Endodermal cell (in vitro differentiated cells): ENCODE measurements around the gene PWWP2B. TPM values are rescaled to one million over a fixed set of nuclear protein-coding genes. Genes with fewer than 3 reads are reported as not detected.

Experiments used
- DNase-seq: peaks from one replicate; pipeline ENCODE4 v3.0.0-alpha.2; 2017
- H3K27ac ChIP-seq: 2 replicates; pipeline ENCODE4 v1.5.1; 2013; ENCODE audit warnings: mild to moderate bottlenecking, low read depth, low read length, moderate library complexity
- H3K27me3 ChIP-seq: 2 replicates; pipeline ENCODE4 v1.6.1; 2013; ENCODE audit warnings: mild to moderate bottlenecking, low read length, moderate library complexity; ENCODE audit not compliant: insufficient read depth, control insufficient read depth, poor library complexity, severe bottlenecking
- H3K36me3 ChIP-seq: 2 replicates; pipeline ENCODE4 v1.7.0; 2013; ENCODE audit warnings: mild to moderate bottlenecking, low read length, moderate library complexity; ENCODE audit not compliant: control insufficient read depth, insufficient read depth
- H3K4me1 ChIP-seq: one replicate; pipeline ENCODE4 v1.7.0; 2013; ENCODE audit warnings: low read length; ENCODE audit not compliant: control insufficient read depth, insufficient read depth
- H3K4me3 ChIP-seq: 2 replicates; pipeline ENCODE4 v1.5.1; 2013; ENCODE audit warnings: mild to moderate bottlenecking, low read length, moderate library complexity
- H3K9ac ChIP-seq: 2 replicates; pipeline ENCODE4 v1.6.1; 2013; ENCODE audit warnings: mild to moderate bottlenecking, low read length, moderate library complexity; ENCODE audit not compliant: poor library complexity, severe bottlenecking; ENCODE audit errors: extremely low read depth
- H3K9me3 ChIP-seq: 2 replicates; pipeline ENCODE4 v1.6.1; 2013; ENCODE audit warnings: mild to moderate bottlenecking, low read length, moderate library complexity; ENCODE audit not compliant: control insufficient read depth
- H3K27ac Mint-ChIP-seq: 2 replicates; pipeline ENCODE4 v1.8.0; 2020; ENCODE audit warnings: mixed read lengths
- H3K27me3 Mint-ChIP-seq: 2 replicates; pipeline ENCODE4 v1.8.0; 2021; ENCODE audit warnings: mild to moderate bottlenecking, mixed read lengths; ENCODE audit not compliant: insufficient read depth
- H3K36me3 Mint-ChIP-seq: 2 replicates; pipeline ENCODE4 v1.8.0; 2020; ENCODE audit warnings: low read depth, mixed read lengths
- H3K4me1 Mint-ChIP-seq: 2 replicates; pipeline ENCODE4 v1.8.0; 2020; ENCODE audit warnings: mixed read lengths
- H3K4me3 Mint-ChIP-seq: 2 replicates; pipeline ENCODE4 v1.8.0; 2020; ENCODE audit warnings: mild to moderate bottlenecking, moderate library complexity, mixed read lengths
- H3K9me3 Mint-ChIP-seq: 2 replicates; pipeline ENCODE4 v1.8.0; 2020; ENCODE audit warnings: mild to moderate bottlenecking, mixed read lengths
- CTCF ChIP-seq: fragments of 200-600 bp; sonication (generic); conservative IDR thresholded peaks from 2 replicates; pipeline ENCODE4 v1.5.0; 2021; ENCODE audit warnings: antibody characterized with exemption, mild to moderate bottlenecking
- WGBS, 2 experiments: methylation state at CpG; one replicate each; pipeline versions ENCODE4 v1.1.5 to v1.1.7; 2013; ENCODE audit warnings: missing lambda C conversion rate in 2 of 2, mixed read lengths in 1 of 2; ENCODE audit not compliant: insufficient coverage in 1 of 2, insufficient read length in 1 of 2; 5-methylcytosine and 5-hydroxymethylcytosine counted together
- total RNA-seq, 2 donors: library from RNA; stranded (reverse); fragmentation: NEBNext Ultra II Directional in 1 of 2; extraction: Animal tissue kit (Norgen Biotek cat#: 25700) in 1 of 2; gene quantifications; 2 replicates in 1 of 2; 3 replicates in 1 of 2; pipeline ENCODE4 v1.2.1, GENCODE V29; 2021

The PWWP2B gene
- total RNA-seq, 2 donors from 2014 or later = 11.4 to 13.9 TPM

GRCh38 chr10:132436861-132437410 lies 39.9 kb downstream of the PWWP2B start:
- no peaks in the 10 kb centered on the region for H3K9me3 Mint-ChIP-seq
- 86 to 90% methylated on average over 10 to 15 of the region's 15 CpGs for WGBS, 2 experiments

GRCh38 chr10:132437541-132437950 lies 40.5 kb downstream of the PWWP2B start:
- Mint-ChIP-seq H3K9me3 (no peaks in the 10 kb centered on the region), H3K27me3 (no peaks in the 10 kb centered on the region), H3K27ac (no peak overlapping the region), H3K36me3 (no peaks in the 10 kb centered on the region), H3K4me3 (no peak overlapping the region), H3K4me1 (no peaks in the 10 kb centered on the region)
- Histone ChIP-seq H3K4me1 (no peaks in the 10 kb centered on the region), H3K9ac (no peak overlapping the region), H3K9me3 (no peaks in the 10 kb centered on the region), H3K27me3 (no peaks in the 10 kb centered on the region), H3K4me3 (no peak overlapping the region), H3K27ac (no peak overlapping the region), H3K36me3 (no peaks in the 10 kb centered on the region)
- no peak for DNase-seq
- 88 to 89% methylated on average over 3 to 13 of the region's 13 CpGs for WGBS, 2 experiments
- TF ChIP-seq CTCF = no peak

More at GRCh38 chr10:132436861-132437410, 39.9 kb downstream of the PWWP2B start:
- no peaks in the 10 kb centered on the region for H3K27me3 Mint-ChIP-seq
- no peak for DNase-seq
- Histone ChIP-seq H3K36me3 (no peaks in the 10 kb centered on the region), H3K4me3 (no peak overlapping the region), H3K27me3 (no peaks in the 10 kb centered on the region), H3K27ac (no peak overlapping the region), H3K9ac (no peak overlapping the region), H3K4me1 (no peaks in the 10 kb centered on the region), H3K9me3 (no peaks in the 10 kb centered on the region)
- no peaks in the 10 kb centered on the region for H3K36me3 Mint-ChIP-seq
- no peak overlapping the region for H3K27ac Mint-ChIP-seq
- no peak for TF ChIP-seq CTCF
- H3K4me3 Mint-ChIP-seq = no peak overlapping the region
- H3K4me1 Mint-ChIP-seq = no peaks in the 10 kb centered on the region

- Histone ChIP-seq H3K27me3 (no peaks in the 10 kb centered on the region), H3K9me3 (no peaks in the 10 kb centered on the region), H3K4me1 (no peaks in the 10 kb centered on the region), H3K4me3 (no peak overlapping the region), H3K9ac (no peak overlapping the region), H3K27ac (no peak overlapping the region), H3K36me3 (no peaks in the 10 kb centered on the region)
- Mint-ChIP-seq H3K36me3 (no peaks in the 10 kb centered on the region), H3K27ac (no peak overlapping the region), H3K27me3 (no peaks in the 10 kb centered on the region), H3K9me3 (no peaks in the 10 kb centered on the region), H3K4me3 (no peak overlapping the region), H3K4me1 (no peaks in the 10 kb centered on the region)
- no peak for TF ChIP-seq CTCF
- no peak for DNase-seq
- 91 to 98% methylated on average over 13 to 18 of the region's 19 CpGs for WGBS, 2 experiments
These were observed 41.4 kb downstream of the PWWP2B start for GRCh38 chr10:132438091-132439024.
